HepG2 (cell line): ENCODE results near the gene BRD8. TPM values are rescaled to one million over a fixed set of nuclear protein-coding genes. Genes with fewer than 3 reads are reported as not detected.

Source experiments
- ARID4A ChIP-seq: sonication (generic); formaldehyde crosslinking; IDR thresholded peaks from 2 replicates; pipeline ENCODE4 v1.5.0; 2020; ENCODE audit warnings: mild to moderate bottlenecking, missing genetic modification reagents, borderline replicate concordance
- ATF2 ChIP-seq: sonication (generic); formaldehyde crosslinking; IDR thresholded peaks from 2 replicates; pipeline ENCODE4 v1.4.0; 2020; ENCODE audit warnings: missing genetic modification reagents
- EZH2 ChIP-seq: conservative IDR thresholded peaks from 2 replicates; pipeline ENCODE4 v1.6.1; 2012; ENCODE audit warnings: mild to moderate bottlenecking, low read depth, low read length, moderate library complexity
- GATA4 ChIP-seq: sonication (generic); IDR thresholded peaks from 2 replicates; pipeline ENCODE4 v1.6.1; 2016; ENCODE audit warnings: antibody characterized with exemption, low read depth, borderline replicate concordance
- HDAC2 ChIP-seq: sonication (generic); formaldehyde crosslinking; IDR thresholded peaks from 2 replicates; pipeline ENCODE4 v1.4.0; 2020; ENCODE audit warnings: missing genetic modification reagents
- REXO4 ChIP-seq: sonication (generic); formaldehyde crosslinking; IDR thresholded peaks from 2 replicates; pipeline ENCODE4 v1.8.0; 2022; ENCODE audit warnings: missing genetic modification reagents, mild to moderate bottlenecking, borderline replicate concordance
- RFXANK ChIP-seq: IDR thresholded peaks from 2 replicates; pipeline ENCODE4 v1.6.1; 2016
- RNF2 ChIP-seq: fragments of 450-650 bp; conservative IDR thresholded peaks from 2 replicates; pipeline ENCODE4 v1.6.1; 2016; ENCODE audit warnings: low read depth
- SAP130 ChIP-seq: IDR thresholded peaks from 2 replicates; pipeline ENCODE4 v1.6.1; 2016; ENCODE audit warnings: low read depth
- SNAPC2 ChIP-seq: sonication (generic); formaldehyde crosslinking; IDR thresholded peaks from 2 replicates; pipeline ENCODE4 v1.8.1; 2022; ENCODE audit warnings: mild to moderate bottlenecking, missing genetic modification reagents
- ZBTB10 ChIP-seq: sonication (generic); formaldehyde crosslinking; IDR thresholded peaks from 2 replicates; pipeline ENCODE4 v1.4.0; 2020; ENCODE audit warnings: missing genetic modification reagents, borderline replicate concordance
- ZNF275 ChIP-seq: sonication (generic); formaldehyde crosslinking; IDR thresholded peaks from 2 replicates; pipeline ENCODE4 v1.8.0; 2022; ENCODE audit warnings: missing genetic modification reagents, mild to moderate bottlenecking, inconsistent platforms, borderline replicate concordance
- ZNF414 ChIP-seq: sonication (generic); formaldehyde crosslinking; IDR thresholded peaks from 2 replicates; pipeline ENCODE4 v1.5.0; 2020; ENCODE audit warnings: missing genetic modification reagents
- ZNF652 ChIP-seq: IDR thresholded peaks from 2 replicates; pipeline ENCODE4 v1.6.1; 2016; ENCODE audit warnings: low read depth, borderline replicate concordance
- ZNF678 ChIP-seq: sonication (generic); formaldehyde crosslinking; IDR thresholded peaks from 2 replicates; pipeline ENCODE4 v1.4.0; 2020; ENCODE audit warnings: mild to moderate bottlenecking, missing genetic modification reagents
- ZNF766 ChIP-seq: sonication (generic); formaldehyde crosslinking; IDR thresholded peaks from 2 replicates; pipeline ENCODE4 v1.5.0; 2020; ENCODE audit warnings: missing genetic modification reagents, borderline replicate concordance
- ZSCAN25 ChIP-seq: sonication (generic); formaldehyde crosslinking; IDR thresholded peaks from 2 replicates; pipeline ENCODE4 v1.8.0; 2022; ENCODE audit warnings: mild to moderate bottlenecking, missing genetic modification reagents
- polyA plus RNA-seq, 8 experiments: library from polyadenylated mRNA; depleted of rRNA in 3 of 8; stranded (reverse) in 7 of 8; unstranded in 1 of 8; fragments of >200 nt; fragmentation: Illumina TruSeq in 4 of 8; extraction: Trizol in 4 of 8; gene quantifications; 2 replicates each; pipeline versions ENCODE4 v1.2.1 to v1.2.3, GENCODE V29; 2011 to 2016; ENCODE audit warnings: low read depth in 4 of 8, missing spikeins in 1 of 8, mixed read lengths in 1 of 8; ENCODE audit not compliant: insufficient read depth in 1 of 8
- total RNA-seq, 5 experiments: library from RNA; depleted of rRNA; stranded (reverse); fragments of >200 nt; fragmentation: Illumina TruSeq; extraction: Trizol; gene quantifications; 2 replicates each; pipeline ENCODE4 v1.2.3, GENCODE V29; 2016; ENCODE audit warnings: low read depth in 1 of 5

BRD8 gene
- total and polyA plus RNA-seq, 2 of the 13 experiments (the other 11 are each of a cell fraction or from before 2014, with no cell fraction given) = 62.5 to 71.1 TPM

GRCh38 chr5:138213161-138214029 is 35.0 kb upstream of the BRD8 start, which contains the start of gene CDC23 (continued):
- TF ChIP-seq REXO4 (no peak), ZNF652 (CRISPR knock-in tag) (peak; percentile 81), ARID4A (CRISPR knock-in tag) (no peak; the same call in 1 of the 2 replicates), RFXANK (CRISPR knock-in tag) (0 out of 2 replicates have a peak, but pooled peaks have one; percentile 24), ZSCAN25 (CRISPR knock-in tag) (peak; percentile 45; the same call in 1 of the 2 replicates), ZNF414 (CRISPR knock-in tag) (no peak), ZNF678 (CRISPR knock-in tag) (no peak), HDAC2 (CRISPR knock-in tag) (peak; percentile 54; the same call in 1 of the 2 replicates), SNAPC2 (CRISPR knock-in tag) (no peak), ZBTB10 (no peak; the same call in 1 of the 2 replicates), RNF2 (no peak), ZNF766 (CRISPR knock-in tag) (no peak), ATF2 (no peak), SAP130 (CRISPR knock-in tag) (peak; percentile 93), GATA4 (no peak), ZNF275 (no peak), EZH2 (no peak)
